HG03521 (cell line): ENCODE results near the gene PPP2R5D.
A peak's percentile ranks its signal among the peaks of the same experiment; 100 is the strongest.

ENCODE experiments used
- ATAC-seq: cut with Tn5 transposase; IDR thresholded peaks from one replicate; pipeline ENCODE4 v1.9.1; 2021; ENCODE audit warnings: mild to moderate bottlenecking, moderate library complexity; ENCODE audit not compliant: unreplicated experiment

PPP2R5D gene

DNA sequence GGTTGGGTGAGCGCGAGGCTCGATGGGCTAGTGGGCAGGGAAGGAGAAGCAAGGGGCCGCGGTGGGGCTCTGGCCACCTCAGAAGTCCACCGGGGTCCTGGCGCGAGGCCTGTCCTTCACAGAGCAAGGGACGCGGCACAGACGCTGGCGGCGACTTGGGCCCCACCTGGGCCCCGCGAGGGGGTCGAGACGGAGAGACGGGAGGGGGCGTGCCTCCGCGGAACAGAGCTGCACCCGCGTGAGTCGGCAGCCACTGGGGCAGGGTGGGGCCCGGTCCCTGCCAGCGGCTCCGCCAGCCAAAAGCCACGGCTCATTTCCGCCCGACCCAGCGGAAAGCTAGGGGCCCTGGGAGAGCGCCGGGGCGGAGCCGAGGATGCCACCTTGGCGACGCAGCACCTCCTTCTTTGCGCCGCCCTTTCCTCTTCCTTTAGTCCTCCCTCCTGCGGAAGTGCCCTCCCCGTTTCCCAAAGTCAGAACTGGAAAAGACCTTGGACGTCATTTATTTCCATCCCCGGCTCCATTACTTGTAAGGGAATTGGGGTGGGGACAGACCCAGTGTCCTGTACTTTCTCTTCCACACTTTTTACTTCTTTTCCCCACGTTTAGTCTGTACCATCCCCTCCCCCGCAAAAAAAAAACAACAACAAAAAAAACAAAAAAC lies 69.3 kb downstream of the PPP2R5D start, which contains the start of gene CUL7:
CUL7 (minus strand) TSS at position 307 of the 661 bp plus-strand sequence. CDS start 1,063 bp downstream, outside the sequence.
- peak; percentile 75 for ATAC-seq

DNA sequence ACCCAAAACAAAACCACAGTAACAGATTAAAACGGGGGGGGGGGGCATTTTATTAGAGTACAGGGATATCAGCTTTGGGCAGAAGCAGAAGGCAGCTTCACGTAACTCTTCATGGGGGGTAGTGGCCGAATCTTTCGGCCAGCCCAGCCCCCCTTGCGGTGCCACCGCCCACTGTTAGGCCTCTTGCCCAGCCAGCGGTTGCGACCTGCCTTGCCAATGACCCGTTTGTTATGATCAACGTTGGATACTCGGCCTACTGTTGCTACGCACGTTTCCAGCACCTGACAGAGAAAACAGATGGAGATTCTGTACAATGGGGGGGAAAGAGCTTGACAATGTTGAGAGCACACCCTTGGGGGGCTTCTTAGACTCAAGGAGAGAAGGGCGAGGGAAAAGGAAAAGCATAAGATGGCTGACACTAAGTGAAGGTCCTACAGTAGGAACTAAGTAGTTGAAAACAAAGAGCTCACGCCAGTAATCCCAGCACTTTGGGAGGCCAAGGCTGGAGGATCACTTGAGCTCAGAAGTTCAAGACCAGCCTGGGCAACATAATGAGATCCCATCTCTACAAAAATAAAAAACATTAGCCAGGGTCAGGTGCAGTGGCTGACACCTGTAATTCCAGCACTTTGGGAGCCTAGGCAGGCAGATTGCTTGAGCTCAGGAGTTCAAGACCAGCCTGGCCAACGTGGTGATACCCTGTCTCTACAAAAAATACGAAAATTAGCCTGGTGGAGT lies 70.0 kb downstream of the PPP2R5D start:
- ATAC-seq: no peak

DNA sequence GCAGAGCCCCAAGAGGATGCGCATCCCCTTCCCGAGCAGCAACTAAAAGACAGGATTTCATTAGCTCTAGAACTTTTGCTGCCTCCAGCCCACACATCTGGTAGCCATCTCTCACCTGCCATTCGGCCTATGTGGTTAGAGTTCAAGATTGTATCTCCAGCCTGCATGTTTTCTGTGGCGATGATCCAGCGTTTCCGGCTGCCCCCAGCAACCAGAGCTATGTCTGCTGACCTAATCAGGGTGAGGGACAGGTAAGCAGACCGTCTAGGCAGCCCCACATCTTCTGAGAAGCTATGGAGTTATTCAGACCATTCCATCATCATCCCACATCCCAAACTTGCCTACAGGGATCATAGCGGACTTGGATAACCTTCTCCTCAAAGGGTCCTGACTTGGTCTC lies 71.6 kb downstream of the PPP2R5D start:
- ATAC-seq: no peak

DNA sequence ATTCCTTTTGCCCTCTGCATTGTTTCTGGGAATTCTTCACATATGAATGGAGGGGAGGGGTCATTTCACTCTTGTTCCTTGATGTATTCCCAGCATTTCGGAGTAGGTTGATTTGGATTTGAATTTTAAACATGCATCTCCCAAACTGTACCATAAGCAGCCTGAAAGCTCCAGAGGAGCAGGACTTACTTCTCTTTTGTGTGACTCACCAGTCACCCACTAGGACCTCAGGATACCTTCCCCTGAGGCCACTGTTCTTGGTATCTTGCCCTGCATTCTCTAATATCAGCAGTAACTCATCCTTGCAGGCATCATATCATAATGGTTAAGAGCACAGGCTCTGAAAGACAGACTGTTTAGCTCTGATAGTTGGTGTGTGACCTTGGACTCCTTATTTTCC lies 74.2 kb downstream of the PPP2R5D start:
- no peak for ATAC-seq

DNA sequence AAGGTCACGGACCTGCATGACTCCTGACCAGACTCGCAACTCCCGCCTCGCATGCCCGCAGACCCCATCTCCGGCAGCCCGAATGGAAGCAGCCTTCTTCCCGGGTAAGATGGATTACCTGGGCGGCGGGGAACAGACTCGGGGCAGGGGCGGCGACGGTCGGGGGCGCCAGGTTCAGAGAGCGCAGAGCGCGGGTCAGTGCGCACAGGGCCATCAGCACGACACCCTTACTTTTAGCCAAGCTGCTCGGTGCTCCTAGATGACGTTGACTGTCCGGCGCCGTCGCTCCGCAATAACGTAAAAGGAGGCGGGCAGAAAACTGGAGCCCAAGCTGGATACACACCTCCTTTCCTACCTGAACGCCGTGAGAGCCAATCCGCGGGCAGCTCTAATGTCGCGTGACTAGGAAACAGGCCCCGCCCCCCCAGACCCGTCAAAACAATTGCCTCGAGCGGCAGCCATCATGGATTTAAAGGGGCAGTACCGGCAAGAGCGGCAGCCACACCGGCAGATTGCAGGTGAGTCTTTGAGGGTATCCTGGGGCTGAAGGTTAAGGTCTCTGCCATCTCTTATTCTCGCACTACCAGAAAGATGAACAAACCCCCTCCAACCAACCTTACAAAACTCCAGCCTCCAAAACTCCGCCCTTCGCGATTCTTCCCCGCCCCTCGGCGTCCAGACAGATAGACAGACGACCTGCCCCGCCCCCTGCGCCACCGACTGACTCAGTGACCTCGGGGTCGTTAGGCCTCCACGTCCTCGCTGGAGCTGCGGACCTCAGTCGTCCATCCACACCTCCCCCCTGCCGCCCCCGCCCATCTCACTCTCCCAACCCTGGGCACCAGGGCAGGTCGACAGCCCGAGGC lies 75.0 kb downstream of the PPP2R5D start, which contains the start of the genes KLC4 and MRPL2:
KLC4 (plus strand) TSS at position 464 of the 866 bp plus-strand sequence. CDS start 1,705 bp downstream, outside the sequence.
MRPL2 (minus strand) TSS at position 267 of the 866 bp plus-strand sequence; CDS start at position 214, 53 bp downstream.
- peak; percentile 91 for ATAC-seq

DNA sequence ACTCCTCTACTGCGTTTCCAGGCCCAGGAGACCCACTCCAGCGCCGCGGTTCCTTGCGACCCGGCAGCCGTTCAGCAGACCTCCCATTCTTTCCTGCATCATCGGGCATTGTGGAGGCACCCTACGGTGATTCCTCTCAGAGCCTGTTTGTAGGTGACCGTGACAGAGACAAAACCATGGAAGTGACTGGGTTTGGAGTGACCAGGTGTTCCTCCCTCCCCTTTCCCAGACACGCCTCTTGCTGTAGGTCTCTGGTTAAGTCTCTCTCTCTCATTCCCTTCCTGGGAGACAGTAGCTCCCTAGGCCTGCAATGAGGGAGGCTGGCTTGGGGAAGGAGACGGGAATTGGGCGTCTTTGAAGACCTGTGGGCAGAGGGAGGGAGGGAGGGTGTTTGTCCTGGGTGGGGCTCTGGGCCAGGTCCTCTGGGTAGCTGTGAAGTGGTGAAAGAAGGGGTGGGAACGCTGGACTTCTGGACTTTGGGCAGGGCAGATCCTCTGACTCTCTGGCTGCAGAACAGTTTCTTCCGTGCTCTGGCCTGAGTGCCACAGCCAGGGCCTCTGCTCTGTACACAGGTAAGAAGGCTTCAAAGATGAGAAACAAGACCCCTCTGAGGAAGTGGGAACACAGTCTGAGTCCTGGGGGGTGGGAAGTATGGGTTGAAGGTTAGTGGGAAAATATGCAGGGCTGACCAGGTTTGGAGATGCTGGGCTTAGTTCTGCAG lies 75.8 kb downstream of the PPP2R5D start:
- ATAC-seq: no peak

DNA sequence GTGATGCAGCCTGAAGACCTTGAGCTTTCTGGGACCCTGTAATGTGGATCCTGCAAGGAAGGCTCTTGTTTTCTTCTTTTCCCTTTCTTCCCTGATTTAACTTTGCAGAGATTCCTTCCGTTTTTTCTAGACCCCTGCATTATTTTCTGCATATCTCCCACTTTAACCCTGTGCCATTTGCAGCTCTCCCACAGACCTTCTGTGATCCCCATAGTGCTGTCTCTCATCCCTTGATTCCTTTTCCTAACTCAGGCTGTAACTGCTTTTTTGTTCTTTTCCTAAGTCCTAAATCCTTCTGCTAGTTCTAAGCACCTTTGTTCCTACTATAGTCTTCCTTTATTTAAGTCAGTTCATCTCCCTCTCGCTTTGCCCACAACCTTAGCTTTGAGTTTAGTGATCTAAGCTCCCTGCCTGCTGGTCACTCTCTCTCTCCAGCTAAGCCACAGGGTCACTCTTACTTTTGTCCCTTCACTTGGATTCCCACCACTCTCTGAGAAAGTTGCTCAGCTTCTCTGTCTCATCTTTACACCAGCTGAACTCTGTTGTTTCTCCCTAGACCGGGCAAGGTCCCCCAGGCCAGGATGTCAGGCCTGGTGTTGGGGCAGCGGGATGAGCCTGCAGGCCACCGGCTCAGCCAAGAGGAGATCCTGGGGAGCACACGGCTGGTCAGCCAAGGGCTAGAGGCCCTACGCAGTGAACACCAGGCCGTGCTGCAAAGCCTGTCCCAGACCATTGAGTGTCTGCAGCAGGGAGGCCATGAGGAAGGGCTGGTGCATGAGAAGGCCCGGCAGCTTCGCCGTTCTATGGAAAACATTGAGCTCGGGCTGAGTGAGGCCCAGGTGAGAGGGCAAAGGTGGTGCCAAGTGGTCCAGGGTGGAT lies 76.6 kb downstream of the PPP2R5D start:
- no peak for ATAC-seq

DNA sequence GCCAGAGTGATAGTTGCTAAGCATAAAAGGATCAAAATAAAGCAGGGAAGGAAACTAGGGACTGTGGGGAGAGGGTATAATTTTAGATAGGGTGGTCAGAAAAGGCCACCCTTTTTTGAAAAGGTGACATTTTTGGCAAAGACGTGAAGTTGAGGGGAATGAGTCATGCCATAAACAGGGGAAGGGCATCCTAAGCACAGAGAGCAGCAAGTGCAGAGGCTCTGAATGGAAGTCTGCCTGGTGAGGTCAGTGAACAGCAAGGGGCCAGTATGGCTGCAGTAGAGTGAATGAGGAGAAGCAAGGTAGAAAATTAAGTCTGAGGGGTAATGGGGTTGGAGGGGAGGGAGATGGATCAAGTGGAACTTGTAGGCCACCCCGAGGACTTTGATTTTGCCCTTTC lies 77.5 kb downstream of the PPP2R5D start:
- ATAC-seq: no peak
